ENCODE data around the gene KCNIP4. TPM values are rescaled to one million over a fixed set of nuclear protein-coding genes. Genes with fewer than 3 reads are reported as not detected.

KCNIP4 gene
- total RNA-seq, 1 donor from 2014 or later: not detected

DNA sequence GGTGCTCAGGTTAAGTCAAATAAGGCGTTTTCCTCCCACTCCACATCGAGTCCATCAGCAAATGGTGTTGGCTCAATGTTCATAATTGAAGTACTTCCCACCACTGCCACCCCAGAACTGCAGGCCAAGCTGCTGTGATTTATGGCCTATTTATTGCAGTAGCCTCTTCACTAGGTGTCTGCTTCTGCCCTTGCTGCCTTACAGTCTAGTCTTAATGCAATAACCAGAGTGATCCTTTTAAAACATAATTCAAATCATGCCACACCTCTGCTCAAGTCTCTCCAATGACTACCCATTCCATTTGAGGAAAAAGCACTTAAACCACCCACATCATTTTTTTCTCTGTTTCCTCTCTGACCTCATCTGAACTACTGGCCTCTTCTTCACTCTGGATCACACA lies 220.3 kb downstream of the KCNIP4 start:
- DNase-seq (no peak), ATAC-seq (no peak)
- no peaks in the 10 kb centered on the region for H3K27me3 ChIP-seq (ENCODE audit: low read depth)
- no peaks in the 10 kb centered on the region for H3K36me3 ChIP-seq
- H3K9me3 ChIP-seq: no peaks in the 10 kb centered on the region
- no peak overlapping the region for H3K27ac ChIP-seq
- TF ChIP-seq, protein P1, sequence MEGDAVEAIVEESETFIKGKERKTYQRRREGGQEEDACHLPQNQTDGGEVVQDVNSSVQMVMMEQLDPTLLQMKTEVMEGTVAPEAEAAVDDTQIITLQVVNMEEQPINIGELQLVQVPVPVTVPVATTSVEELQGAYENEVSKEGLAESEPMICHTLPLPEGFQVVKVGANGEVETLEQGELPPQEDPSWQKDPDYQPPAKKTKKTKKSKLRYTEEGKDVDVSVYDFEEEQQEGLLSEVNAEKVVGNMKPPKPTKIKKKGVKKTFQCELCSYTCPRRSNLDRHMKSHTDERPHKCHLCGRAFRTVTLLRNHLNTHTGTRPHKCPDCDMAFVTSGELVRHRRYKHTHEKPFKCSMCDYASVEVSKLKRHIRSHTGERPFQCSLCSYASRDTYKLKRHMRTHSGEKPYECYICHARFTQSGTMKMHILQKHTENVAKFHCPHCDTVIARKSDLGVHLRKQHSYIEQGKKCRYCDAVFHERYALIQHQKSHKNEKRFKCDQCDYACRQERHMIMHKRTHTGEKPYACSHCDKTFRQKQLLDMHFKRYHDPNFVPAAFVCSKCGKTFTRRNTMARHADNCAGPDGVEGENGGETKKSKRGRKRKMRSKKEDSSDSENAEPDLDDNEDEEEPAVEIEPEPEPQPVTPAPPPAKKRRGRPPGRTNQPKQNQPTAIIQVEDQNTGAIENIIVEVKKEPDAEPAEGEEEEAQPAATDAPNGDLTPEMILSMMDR (IDR thresholded peaks at IDR 0.05): no peak
- intact Hi-C loops (cut with DNase I): no loop called here
- H3K4me1 ChIP-seq: no peaks in the 10 kb centered on the region
- no peak overlapping the region for H3K4me3 ChIP-seq

DNA sequence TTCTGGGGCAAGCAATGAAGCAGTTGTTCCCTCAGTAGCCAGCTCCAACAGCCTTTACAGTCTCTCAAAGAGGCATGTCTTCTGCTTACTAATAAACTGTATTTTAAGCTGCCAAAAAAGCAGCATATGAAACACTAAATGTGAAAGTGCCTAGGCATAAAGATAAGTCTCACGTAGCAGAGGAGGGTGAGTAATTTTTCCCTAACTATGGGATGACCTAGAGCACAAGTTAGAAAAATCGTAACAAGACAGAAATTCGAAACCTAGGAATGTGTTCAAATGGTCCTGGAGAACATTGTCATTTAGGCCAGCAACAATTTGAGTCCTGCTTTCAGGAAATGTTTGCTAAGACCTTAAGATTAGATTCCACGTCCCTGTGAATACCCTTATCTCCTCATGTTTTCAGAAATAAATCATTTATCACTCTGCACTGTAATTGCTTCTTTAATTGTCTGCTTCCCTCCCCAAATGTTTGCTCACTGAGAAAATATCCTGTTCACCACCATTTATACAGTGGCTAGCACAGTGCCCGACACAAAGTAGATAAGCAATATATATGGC lies 222.2 kb downstream of the KCNIP4 start:
- Histone ChIP-seq H3K27me3 (ENCODE audit: low read depth) (no peaks in the 10 kb centered on the region), H3K4me3 (no peak overlapping the region), H3K36me3 (no peaks in the 10 kb centered on the region), H3K9me3 (no peaks in the 10 kb centered on the region), H3K27ac (no peak overlapping the region), H3K4me1 (no peaks in the 10 kb centered on the region)
- DNase-seq (no peak), ATAC-seq (no peak)
- intact Hi-C loops (cut with DNase I): no loop called here
- TF ChIP-seq, protein P1 (IDR thresholded peaks at IDR 0.05): no peak

DNA sequence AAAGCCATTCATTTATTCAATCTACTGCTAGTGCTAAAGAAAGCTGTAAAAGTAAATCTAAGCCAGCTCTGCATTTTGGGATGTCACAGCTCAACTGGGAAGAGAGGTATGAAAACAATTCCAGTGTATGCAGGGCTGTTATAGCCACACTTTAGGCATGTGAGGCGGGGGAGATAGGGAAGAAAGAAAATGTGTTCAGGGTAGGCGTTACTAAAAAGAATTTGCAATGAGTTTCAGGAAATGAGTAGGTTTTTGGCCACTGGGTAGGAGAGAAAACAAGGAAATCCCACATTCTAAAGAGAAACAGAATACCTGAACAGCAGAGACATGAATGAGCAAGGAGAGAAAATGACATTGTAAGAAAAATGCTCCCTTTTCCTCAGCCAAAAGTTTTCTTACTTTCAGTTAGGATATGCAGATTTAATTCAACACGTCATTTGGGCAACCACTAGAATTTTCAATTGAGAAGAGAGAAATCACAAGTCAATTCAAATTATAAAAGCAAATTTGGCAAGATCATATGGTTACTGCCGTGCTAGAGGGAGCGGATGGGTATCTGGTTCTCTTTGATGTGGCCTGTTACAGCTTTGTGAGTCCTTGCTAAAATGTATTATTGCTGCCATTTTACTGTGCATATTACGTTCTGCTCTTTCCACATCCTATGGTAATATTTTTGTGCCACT lies 226.3 kb downstream of the KCNIP4 start:
- no peaks in the 10 kb centered on the region for H3K9me3 ChIP-seq
- no peak for ATAC-seq
- no peak overlapping the region for H3K4me3 ChIP-seq
- H3K27me3 ChIP-seq (ENCODE audit: low read depth): no peaks in the 10 kb centered on the region
- H3K4me1 ChIP-seq: no peaks in the 10 kb centered on the region
- DNase-seq: no peak
- TF ChIP-seq, protein P1 (IDR thresholded peaks at IDR 0.05): no peak
- no peaks in the 10 kb centered on the region for H3K36me3 ChIP-seq
- H3K27ac ChIP-seq: no peak overlapping the region
- intact Hi-C loops (cut with DNase I): no loop called here

DNA sequence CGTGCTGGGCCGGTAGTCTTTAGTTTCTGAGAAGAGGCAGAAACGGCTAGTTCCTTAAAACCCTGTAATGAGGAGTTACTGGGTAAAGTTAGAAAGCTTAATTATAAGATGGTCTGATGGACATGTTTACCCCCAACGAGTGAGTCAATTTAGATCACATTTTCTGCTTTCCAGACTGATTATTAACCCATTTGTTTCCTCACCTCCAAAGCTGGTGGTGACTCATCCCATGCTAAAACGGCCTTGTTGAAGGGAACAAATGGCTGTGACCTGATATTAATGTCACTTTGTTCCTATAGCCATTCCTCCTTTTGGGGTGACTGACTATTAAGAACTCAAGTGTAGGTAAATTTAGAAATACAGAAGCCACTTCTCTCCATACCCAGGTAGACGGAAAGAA lies 232.0 kb downstream of the KCNIP4 start:
- H3K4me1 ChIP-seq: no peaks in the 10 kb centered on the region
- no peak for ATAC-seq
- intact Hi-C loops (cut with DNase I): no loop called here

DNA sequence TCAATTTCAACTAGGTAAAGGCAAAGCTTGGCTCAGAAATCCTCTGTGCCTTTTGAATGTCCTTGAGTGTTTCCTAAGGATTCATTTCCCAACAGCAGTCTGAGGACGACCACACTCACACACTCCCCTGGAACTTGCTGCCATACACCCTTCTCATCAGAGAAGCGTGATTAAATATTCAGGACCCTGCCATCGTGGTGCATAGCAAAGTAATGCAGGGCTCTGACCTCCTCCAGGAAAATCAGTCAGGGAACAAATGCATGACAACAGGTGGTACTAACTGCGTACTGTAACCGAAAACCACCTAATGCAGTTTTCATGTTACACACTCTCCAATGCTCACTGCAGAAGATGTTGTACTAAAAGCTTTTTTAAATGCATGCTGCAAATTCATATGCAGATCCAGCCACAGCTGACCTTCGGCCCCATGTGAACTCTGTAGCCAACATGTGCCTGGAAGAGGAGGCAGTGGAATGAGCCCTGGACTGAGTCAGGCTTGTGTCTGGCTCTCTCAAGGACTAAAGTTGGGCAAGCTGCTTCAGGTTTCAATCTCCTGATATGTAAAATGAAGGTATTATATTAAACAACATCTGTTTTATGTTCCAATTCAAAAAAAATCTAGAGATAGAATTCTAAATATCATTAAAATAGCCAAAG lies 238.3 kb downstream of the KCNIP4 start:
- ATAC-seq (no peak), DNase-seq (no peak)
- no peak overlapping the region for H3K4me3 ChIP-seq
- no peaks in the 10 kb centered on the region for H3K27me3 ChIP-seq (ENCODE audit: low read depth)
- intact Hi-C loops (cut with DNase I): no loop called here
- H3K9me3 ChIP-seq: no peaks in the 10 kb centered on the region
- TF ChIP-seq, protein P1 (IDR thresholded peaks at IDR 0.05): no peak
- no peaks in the 10 kb centered on the region for H3K4me1 ChIP-seq
- H3K27ac ChIP-seq: no peak overlapping the region
- no peaks in the 10 kb centered on the region for H3K36me3 ChIP-seq

More for the DNA sequence above, 232.0 kb downstream of the KCNIP4 start:
- TF ChIP-seq, protein P1 (IDR thresholded peaks at IDR 0.05): no peak
- no peaks in the 10 kb centered on the region for H3K9me3 ChIP-seq
- no peaks in the 10 kb centered on the region for H3K27me3 ChIP-seq (ENCODE audit: low read depth)
- no peak overlapping the region for H3K4me3 ChIP-seq
- no peak for DNase-seq
- no peaks in the 10 kb centered on the region for H3K36me3 ChIP-seq
- H3K27ac ChIP-seq: no peak overlapping the region

All from lower lobe of right lung (tissue), 2 donors.